NCI-H82 (cell line): Measurements from ENCODE around the gene NUCKS1.

Experiments used
- DNase-seq: peaks from one replicate; lab custom pipeline; 2025; lab: John Stamatoyannopoulos, UW

The NUCKS1 gene

GRCh38 chr1:205669341-205670149 is 80.4 kb downstream of the NUCKS1 start:
- DNase-seq: peak; percentile 59

DNA sequence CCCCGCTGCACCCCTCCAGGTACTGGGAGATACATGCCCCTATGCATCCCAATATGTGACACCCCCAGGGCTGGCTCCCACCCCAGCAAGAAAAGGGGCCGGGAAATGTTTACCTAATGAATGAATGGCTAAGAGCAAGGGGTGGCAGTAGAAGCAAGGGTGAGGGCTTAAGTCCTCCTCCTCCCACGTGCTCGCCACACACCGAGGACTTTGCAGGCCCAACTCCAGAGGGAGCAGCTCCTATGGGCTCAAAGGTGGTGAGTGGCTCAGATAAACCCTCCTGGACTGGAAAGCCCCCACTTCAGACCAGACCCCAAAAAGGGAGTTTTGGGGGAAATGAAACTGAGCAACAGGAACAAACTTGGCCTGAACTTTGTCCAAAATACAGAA is 81.0 kb downstream of the NUCKS1 start:
- DNase-seq: peak; percentile 69

DNA sequence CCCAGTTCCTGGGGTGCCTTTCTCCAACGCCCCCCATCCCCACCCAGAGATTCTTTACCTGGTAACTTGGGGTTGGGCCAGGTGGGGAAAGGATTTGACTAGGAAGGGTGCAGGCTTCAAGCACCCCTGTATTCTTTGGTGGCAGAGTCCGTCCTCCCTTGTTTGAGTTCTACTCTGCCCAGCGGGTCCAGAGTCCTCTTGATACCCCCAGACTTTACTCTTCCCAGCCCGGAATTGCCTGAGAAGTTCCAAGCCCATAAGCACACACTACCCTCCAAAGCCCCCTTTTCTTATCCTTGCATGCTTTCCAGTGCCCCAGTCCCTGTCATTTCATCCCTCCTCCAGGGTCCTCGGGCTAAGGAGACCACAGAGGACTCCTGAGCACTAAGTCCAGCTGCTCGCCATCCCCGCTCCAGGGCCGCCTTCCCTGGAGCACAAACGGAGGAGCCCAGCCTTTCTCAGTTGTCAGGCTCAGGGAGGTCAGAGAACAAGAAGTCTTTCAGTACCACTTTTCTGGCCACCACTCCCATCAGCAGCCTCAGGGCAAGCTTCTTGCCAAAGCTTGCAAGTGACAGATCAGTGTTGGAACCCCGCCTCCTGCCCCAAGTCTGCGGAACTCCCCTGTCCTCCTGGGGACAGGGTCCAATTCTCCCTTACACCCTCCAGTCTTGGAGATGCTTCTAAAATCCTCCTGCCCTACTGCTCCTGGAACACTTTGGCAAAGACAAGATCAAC is 81.9 kb downstream of the NUCKS1 start:
- no peak for DNase-seq

DNA sequence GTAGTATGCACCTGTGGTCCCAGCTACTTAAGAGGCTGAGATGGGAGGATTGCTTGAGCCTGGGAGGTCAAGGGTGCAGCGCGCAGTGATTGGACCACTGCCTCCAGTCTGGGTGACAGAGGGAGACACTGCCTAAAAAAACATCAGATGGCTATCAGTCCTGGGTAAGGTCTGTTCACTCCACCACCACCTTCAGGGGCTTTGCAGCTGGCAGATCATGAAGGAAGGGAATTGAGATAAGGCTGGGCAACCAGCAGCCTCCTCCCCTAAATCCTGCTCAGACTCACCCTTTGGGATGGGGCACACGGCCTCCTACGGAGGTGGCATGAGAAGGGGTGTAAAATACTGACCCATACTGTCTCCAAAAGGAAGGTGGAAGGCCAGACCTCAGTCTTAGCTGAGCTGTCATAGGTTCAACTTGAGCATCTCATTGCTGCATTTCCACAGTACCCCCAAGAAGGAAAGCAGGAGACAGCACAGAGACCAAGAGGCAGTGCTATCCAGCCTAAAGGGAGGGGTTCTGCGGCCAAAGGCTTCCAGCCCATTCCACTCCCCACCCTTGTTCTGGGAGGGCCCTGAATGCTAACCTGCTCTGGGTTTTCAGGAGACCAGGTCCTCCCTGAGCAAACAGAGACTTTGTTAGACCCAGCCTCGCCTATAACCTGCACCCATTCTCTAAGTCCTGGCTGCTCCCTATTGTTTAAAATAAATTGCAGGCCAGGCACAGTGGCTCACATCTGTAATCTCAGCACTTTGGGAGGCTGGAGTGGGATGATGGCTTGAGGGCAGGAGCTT is 83.4 kb downstream of the NUCKS1 start:
- DNase-seq: no peak

DNA sequence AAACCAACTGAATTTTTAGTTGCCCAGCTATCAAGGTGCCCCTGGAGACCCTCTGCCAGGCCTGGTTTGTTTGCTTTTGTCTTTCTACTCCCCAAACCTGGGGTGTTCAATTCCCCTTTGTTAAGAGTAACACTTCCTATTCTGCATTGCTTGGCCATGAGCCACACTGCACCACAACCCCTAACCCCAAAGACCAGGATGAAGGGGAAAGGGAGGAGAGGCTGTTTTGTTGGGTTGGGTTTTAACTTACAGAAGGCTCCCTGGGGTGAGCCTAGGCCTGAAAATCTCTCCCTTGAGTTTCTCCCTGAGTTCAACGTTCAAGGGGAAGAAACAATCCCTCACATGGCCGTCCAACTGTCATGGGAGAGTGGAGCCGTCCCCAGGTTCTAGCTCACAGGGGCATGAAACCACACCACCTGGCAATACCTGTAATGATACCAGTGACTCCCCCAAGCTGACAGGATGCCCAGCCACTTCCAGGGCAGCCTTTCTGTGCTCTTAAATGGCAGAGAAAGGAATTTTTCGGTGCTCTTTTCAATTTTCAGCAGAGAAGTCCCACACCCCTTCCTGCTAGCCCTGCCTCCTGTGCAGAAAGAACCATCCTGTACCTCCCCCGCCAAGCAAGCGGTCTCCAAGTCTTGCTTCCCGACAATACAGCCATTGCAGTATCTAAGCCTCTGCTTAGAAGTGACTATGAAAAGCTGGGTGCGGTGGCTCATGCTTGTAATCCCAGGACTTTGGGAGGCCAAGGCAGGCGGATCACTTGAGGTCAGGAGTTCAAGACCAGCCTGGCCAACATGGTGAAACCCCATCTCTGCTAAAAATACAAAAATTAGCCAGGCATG is 84.6 kb downstream of the NUCKS1 start:
- DNase-seq: peak; percentile 34

GRCh38 chr1:205664399-205665017 is 85.5 kb downstream of the NUCKS1 start:
- DNase-seq: peak; percentile 31

DNA sequence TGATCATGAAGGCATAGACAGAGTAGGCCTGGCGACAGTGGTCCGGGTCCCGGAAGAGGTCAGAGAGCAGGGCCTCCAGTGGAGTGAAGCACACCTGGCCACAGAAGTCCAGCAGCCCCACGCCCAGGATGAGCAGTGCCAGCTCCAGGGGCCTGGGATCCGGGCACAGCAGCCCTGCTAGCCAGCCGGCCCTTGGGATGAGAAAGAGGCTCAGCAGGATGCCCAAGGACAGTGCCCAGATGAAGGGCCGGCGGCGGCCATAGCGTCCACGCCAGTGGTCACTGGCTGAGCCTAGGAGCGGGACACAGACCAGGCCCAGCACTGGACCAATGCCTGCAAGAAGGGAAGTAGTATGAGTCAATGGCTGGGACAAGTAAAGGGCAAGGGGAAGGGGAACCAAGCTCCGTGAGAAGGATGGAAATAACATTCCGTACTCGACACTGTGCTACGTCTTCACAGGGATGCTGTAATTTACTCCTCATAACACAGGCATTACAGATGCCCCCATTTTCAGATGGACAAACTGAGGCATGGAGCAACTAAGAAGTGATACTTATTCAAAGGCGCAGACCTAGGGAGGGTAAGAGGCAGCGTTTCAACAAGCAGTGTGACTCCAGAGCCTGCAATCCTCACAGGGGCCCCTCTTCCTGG is 86.6 kb downstream of the NUCKS1 start:
- DNase-seq: no peak
